Measurements from ENCODE around the gene CCDC187. TPM values are rescaled to one million over a fixed set of nuclear protein-coding genes. Genes with fewer than 3 reads are reported as not detected.

Gene CCDC187
- total and polyA plus RNA-seq, 2 of the 8 experiments (the other 6 are each of a cell fraction or from before 2014, with no cell fraction given): 0.02 TPM; not detected in 1

DNA sequence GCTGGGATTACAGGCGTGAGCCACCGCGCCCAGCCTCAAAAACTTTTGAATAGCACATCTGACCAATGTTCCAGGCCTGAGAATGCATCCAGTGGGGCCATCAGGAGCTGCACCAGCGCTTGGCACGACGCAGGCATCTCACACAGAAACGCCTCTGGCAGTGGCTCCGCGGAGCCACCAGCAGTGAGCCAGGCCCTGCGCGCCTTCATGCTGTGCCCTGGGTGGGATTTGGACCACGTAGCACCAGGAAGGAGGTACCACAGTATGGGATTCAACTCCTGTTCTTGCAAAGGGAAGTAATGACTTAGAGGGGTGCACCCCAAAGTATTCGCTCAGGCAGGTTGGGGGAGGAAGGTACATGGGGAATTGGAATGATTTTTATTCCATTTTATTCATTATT lies 3.0 kb downstream of the CCDC187 start (continued):
- TF ChIP-seq, protein P1, sequence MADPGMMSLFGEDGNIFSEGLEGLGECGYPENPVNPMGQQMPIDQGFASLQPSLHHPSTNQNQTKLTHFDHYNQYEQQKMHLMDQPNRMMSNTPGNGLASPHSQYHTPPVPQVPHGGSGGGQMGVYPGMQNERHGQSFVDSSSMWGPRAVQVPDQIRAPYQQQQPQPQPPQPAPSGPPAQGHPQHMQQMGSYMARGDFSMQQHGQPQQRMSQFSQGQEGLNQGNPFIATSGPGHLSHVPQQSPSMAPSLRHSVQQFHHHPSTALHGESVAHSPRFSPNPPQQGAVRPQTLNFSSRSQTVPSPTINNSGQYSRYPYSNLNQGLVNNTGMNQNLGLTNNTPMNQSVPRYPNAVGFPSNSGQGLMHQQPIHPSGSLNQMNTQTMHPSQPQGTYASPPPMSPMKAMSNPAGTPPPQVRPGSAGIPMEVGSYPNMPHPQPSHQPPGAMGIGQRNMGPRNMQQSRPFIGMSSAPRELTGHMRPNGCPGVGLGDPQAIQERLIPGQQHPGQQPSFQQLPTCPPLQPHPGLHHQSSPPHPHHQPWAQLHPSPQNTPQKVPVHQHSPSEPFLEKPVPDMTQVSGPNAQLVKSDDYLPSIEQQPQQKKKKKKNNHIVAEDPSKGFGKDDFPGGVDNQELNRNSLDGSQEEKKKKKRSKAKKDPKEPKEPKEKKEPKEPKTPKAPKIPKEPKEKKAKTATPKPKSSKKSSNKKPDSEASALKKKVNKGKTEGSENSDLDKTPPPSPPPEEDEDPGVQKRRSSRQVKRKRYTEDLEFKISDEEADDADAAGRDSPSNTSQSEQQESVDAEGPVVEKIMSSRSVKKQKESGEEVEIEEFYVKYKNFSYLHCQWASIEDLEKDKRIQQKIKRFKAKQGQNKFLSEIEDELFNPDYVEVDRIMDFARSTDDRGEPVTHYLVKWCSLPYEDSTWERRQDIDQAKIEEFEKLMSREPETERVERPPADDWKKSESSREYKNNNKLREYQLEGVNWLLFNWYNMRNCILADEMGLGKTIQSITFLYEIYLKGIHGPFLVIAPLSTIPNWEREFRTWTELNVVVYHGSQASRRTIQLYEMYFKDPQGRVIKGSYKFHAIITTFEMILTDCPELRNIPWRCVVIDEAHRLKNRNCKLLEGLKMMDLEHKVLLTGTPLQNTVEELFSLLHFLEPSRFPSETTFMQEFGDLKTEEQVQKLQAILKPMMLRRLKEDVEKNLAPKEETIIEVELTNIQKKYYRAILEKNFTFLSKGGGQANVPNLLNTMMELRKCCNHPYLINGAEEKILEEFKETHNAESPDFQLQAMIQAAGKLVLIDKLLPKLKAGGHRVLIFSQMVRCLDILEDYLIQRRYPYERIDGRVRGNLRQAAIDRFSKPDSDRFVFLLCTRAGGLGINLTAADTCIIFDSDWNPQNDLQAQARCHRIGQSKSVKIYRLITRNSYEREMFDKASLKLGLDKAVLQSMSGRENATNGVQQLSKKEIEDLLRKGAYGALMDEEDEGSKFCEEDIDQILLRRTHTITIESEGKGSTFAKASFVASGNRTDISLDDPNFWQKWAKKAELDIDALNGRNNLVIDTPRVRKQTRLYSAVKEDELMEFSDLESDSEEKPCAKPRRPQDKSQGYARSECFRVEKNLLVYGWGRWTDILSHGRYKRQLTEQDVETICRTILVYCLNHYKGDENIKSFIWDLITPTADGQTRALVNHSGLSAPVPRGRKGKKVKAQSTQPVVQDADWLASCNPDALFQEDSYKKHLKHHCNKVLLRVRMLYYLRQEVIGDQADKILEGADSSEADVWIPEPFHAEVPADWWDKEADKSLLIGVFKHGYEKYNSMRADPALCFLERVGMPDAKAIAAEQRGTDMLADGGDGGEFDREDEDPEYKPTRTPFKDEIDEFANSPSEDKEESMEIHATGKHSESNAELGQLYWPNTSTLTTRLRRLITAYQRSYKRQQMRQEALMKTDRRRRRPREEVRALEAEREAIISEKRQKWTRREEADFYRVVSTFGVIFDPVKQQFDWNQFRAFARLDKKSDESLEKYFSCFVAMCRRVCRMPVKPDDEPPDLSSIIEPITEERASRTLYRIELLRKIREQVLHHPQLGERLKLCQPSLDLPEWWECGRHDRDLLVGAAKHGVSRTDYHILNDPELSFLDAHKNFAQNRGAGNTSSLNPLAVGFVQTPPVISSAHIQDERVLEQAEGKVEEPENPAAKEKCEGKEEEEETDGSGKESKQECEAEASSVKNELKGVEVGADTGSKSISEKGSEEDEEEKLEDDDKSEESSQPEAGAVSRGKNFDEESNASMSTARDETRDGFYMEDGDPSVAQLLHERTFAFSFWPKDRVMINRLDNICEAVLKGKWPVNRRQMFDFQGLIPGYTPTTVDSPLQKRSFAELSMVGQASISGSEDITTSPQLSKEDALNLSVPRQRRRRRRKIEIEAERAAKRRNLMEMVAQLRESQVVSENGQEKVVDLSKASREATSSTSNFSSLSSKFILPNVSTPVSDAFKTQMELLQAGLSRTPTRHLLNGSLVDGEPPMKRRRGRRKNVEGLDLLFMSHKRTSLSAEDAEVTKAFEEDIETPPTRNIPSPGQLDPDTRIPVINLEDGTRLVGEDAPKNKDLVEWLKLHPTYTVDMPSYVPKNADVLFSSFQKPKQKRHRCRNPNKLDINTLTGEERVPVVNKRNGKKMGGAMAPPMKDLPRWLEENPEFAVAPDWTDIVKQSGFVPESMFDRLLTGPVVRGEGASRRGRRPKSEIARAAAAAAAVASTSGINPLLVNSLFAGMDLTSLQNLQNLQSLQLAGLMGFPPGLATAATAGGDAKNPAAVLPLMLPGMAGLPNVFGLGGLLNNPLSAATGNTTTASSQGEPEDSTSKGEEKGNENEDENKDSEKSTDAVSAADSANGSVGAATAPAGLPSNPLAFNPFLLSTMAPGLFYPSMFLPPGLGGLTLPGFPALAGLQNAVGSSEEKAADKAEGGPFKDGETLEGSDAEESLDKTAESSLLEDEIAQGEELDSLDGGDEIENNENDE (IDR thresholded peaks at IDR 0.05; ENCODE audit: insufficient replicate concordance, low read length): no peak
- TF ChIP-seq NANOG (IDR thresholded peaks at IDR 0.05; ENCODE audit: insufficient read depth, low read depth, low read length, poor library complexity, severe bottlenecking) (no peak), RFX5 (IDR thresholded peaks at IDR 0.05; ENCODE audit: borderline replicate concordance, low read depth, low read length) (no peak), TBP (IDR thresholded peaks at IDR 0.05; ENCODE audit: low read depth, low read length) (no peak)
